ENCODE data around the gene CORO7. TPM values are rescaled to one million over a fixed set of nuclear protein-coding genes. Genes with fewer than 3 reads are reported as not detected.
A peak's percentile ranks its signal among the peaks of the same experiment; 100 is the strongest.

Gene CORO7
- polyA plus RNA-seq, 2 of the 4 experiments (the other 2 are of a cell fraction) = 6.0 to 11.9 TPM

DNA sequence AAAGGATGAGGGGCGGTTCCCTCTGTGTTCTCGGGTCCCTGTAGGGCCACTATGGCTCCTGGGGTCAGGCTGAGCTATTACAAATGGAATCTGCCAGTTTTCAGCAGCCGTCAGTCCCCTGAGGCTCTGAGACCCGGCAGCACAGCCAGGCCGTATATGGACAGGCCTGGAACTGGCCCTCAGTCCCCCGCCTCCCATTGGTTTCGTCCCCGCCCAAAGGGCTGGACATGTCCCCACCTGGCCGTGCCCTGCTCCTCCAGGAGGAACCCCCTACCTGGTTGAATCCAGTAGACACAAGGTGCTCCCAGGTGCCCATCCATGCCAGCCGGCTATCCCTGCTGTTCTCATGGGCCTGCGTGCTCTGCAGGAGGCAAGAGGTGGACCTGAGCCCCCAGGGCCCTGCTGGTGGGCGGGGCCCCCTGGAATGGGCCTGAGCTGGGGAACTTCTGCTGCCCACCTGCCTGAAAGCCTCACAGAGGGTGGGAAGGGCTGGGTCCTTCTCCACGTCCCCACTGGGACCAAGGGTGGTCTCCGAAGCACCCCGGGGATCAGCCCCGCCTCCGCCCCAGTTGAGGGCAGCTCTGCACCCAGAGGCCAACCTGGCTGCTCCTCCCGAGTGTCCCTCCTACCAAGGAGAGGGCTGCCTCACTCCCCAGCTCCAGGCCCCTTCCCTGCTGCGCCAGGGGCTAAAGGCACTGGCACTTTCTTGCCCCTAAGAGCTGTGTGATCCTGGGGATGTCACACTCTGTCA is 27.9 kb downstream of the CORO7 start:
- TF ChIP-seq SMC3 (IDR thresholded peaks at IDR 0.05) (no peak), RFX5 (IDR thresholded peaks at IDR 0.05) (no peak), JUNB (IDR thresholded peaks at IDR 0.05) (no peak), RCOR1 (IDR thresholded peaks at IDR 0.05; ENCODE audit: low read depth, low read length) (no peak), GATA3 (IDR thresholded peaks at IDR 0.05; ENCODE audit: borderline replicate concordance) (no peak), ZSCAN20 (CRISPR knock-in tag; IDR thresholded peaks at IDR 0.05) (no peak), FOSB (CRISPR knock-in tag; IDR thresholded peaks at IDR 0.05) (no peak), KDM5A (IDR thresholded peaks at IDR 0.05) (no peak), RNF2 (IDR thresholded peaks at IDR 0.05; ENCODE audit: borderline replicate concordance, low read depth) (no peak)
- TF ChIP-seq, protein P1, sequence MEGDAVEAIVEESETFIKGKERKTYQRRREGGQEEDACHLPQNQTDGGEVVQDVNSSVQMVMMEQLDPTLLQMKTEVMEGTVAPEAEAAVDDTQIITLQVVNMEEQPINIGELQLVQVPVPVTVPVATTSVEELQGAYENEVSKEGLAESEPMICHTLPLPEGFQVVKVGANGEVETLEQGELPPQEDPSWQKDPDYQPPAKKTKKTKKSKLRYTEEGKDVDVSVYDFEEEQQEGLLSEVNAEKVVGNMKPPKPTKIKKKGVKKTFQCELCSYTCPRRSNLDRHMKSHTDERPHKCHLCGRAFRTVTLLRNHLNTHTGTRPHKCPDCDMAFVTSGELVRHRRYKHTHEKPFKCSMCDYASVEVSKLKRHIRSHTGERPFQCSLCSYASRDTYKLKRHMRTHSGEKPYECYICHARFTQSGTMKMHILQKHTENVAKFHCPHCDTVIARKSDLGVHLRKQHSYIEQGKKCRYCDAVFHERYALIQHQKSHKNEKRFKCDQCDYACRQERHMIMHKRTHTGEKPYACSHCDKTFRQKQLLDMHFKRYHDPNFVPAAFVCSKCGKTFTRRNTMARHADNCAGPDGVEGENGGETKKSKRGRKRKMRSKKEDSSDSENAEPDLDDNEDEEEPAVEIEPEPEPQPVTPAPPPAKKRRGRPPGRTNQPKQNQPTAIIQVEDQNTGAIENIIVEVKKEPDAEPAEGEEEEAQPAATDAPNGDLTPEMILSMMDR (IDR thresholded peaks at IDR 0.05) = no peak
- TF ChIP-seq, protein P2, sequence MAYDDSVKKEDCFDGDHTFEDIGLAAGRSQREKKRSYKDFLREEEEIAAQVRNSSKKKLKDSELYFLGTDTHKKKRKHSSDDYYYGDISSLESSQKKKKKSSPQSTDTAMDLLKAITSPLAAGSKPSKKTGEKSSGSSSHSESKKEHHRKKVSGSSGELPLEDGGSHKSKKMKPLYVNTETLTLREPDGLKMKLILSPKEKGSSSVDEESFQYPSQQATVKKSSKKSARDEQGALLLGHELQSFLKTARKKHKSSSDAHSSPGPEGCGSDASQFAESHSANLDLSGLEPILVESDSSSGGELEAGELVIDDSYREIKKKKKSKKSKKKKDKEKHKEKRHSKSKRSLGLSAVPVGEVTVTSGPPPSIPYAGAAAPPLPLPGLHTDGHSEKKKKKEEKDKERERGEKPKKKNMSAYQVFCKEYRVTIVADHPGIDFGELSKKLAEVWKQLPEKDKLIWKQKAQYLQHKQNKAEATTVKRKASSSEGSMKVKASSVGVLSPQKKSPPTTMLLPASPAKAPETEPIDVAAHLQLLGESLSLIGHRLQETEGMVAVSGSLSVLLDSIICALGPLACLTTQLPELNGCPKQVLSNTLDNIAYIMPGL (CRISPR knock-in tag; IDR thresholded peaks at IDR 0.05; ENCODE audit: borderline replicate concordance) = no peak
- TF ChIP-seq, protein P3, sequence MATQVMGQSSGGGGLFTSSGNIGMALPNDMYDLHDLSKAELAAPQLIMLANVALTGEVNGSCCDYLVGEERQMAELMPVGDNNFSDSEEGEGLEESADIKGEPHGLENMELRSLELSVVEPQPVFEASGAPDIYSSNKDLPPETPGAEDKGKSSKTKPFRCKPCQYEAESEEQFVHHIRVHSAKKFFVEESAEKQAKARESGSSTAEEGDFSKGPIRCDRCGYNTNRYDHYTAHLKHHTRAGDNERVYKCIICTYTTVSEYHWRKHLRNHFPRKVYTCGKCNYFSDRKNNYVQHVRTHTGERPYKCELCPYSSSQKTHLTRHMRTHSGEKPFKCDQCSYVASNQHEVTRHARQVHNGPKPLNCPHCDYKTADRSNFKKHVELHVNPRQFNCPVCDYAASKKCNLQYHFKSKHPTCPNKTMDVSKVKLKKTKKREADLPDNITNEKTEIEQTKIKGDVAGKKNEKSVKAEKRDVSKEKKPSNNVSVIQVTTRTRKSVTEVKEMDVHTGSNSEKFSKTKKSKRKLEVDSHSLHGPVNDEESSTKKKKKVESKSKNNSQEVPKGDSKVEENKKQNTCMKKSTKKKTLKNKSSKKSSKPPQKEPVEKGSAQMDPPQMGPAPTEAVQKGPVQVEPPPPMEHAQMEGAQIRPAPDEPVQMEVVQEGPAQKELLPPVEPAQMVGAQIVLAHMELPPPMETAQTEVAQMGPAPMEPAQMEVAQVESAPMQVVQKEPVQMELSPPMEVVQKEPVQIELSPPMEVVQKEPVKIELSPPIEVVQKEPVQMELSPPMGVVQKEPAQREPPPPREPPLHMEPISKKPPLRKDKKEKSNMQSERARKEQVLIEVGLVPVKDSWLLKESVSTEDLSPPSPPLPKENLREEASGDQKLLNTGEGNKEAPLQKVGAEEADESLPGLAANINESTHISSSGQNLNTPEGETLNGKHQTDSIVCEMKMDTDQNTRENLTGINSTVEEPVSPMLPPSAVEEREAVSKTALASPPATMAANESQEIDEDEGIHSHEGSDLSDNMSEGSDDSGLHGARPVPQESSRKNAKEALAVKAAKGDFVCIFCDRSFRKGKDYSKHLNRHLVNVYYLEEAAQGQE (IDR thresholded peaks at IDR 0.05) = no peak
- H3K9me3 ChIP-seq = no peaks in the 10 kb centered on the region
- FAIRE-seq (no peak), ATAC-seq (no peak), DNase-seq (ENCODE audit: low read depth in 1 of 2, low spot score in 1 of 2) (no peak)
- POLR2A ChIA-PET = no interaction called here
- WGBS (ENCODE audit: missing lambda C conversion rate) = 65% methylated on average over 12 of the region's 19 CpGs
- H3K4me1 ChIP-seq = peaks cover 19% of the 10 kb centered on the region; the same call in 2 of the 3 replicates
- CTCF ChIA-PET = interaction anchor here (0.9 to 32.6 kb wide), 8 partner anchors 9 to 450 kb away, joined by 3 to 833 read pairs (median 4); partner anchors contain the start of gene VASN
- H3K4me3 ChIP-seq = no peak overlapping the region
- peak overlapping the region in 1 of 2 experiments; percentile 21; a peak in 1 of 6 replicates for H3K27ac ChIP-seq
- H3K4me2 ChIP-seq = no peak overlapping the region

DNA sequence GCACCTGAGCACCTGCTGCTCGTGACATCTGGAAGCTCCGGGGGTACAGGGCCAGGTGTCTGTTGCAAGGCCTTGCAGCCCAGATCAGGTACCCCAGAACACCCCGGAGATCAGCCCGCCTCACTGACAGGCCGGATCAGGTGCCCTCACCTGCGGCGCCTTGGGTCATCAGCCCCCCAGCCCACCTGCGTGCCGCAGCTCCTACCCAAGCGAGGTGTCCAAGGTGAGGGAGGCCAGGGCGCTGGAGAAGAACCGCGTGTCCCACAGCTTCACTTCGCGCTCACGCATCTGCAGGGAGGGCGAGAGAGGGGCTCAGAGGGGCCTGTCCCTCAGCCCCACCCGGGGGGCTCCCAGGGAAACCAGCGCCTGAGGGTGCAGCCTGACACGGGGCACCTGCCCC is 28.6 kb downstream of the CORO7 start:
- FAIRE-seq (no peak), DNase-seq (ENCODE audit: low read depth in 1 of 2, low spot score in 1 of 2) (no peak), ATAC-seq (no peak)
- 91% methylated on average over 18 of the region's 20 CpGs for WGBS (ENCODE audit: missing lambda C conversion rate)
- ChIA-PET CTCF (interaction anchor here (0.6 to 32.6 kb wide), 6 partner anchors 18 to 700 kb away, joined by 3 to 833 read pairs (median 4); partner anchors contain the start of gene VASN), POLR2A (no interaction called here)
- no peak overlapping the region for H3K27ac ChIP-seq
- no peaks in the 10 kb centered on the region for H3K9me3 ChIP-seq
- H3K4me1 ChIP-seq = peaks cover 14% of the 10 kb centered on the region; the same call in 2 of the 3 replicates
- TF ChIP-seq EHF (CRISPR knock-in tag; IDR thresholded peaks at IDR 0.05) = no peak
- TF ChIP-seq CHD2 (IDR thresholded peaks at IDR 0.05; ENCODE audit: low read length, partially characterized antibody) = no peak
- TF ChIP-seq ZC3H11A (IDR thresholded peaks at IDR 0.05) = no peak
- no peak for TF ChIP-seq HOXB5 (CRISPR knock-in tag; IDR thresholded peaks at IDR 0.05)
- TF ChIP-seq, protein P4, sequence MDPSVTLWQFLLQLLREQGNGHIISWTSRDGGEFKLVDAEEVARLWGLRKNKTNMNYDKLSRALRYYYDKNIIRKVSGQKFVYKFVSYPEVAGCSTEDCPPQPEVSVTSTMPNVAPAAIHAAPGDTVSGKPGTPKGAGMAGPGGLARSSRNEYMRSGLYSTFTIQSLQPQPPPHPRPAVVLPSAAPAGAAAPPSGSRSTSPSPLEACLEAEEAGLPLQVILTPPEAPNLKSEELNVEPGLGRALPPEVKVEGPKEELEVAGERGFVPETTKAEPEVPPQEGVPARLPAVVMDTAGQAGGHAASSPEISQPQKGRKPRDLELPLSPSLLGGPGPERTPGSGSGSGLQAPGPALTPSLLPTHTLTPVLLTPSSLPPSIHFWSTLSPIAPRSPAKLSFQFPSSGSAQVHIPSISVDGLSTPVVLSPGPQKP (IDR thresholded peaks at IDR 0.05; ENCODE audit: low read depth, low read length) = no peak
- TF ChIP-seq CEBPB (IDR thresholded peaks at IDR 0.05) = no peak
- TF ChIP-seq MAFK (IDR thresholded peaks at IDR 0.05; ENCODE audit: partially characterized antibody) = no peak
- no peak for TF ChIP-seq CBX2 (IDR thresholded peaks at IDR 0.05; ENCODE audit: borderline replicate concordance, low read depth)
- TF ChIP-seq FOSL2 (IDR thresholded peaks at IDR 0.05) = no peak
- no peak for TF ChIP-seq FOSL2 (CRISPR knock-in tag; IDR thresholded peaks at IDR 0.05)
- H3K4me2 ChIP-seq = no peak overlapping the region
- H3K4me3 ChIP-seq = no peak overlapping the region

Data from A549 (cell line).